SU-DHL-6 (cell line): ENCODE results near the gene KRT39.

Experiments
- CTCF ChIP-seq: fragments of 200-600 bp; sonication (generic); IDR thresholded peaks from one replicate; pipeline ENCODE4 v1.5.1; 2017; ENCODE audit warnings: antibody characterized with exemption, mild to moderate bottlenecking, low read length, moderate library complexity; ENCODE audit not compliant: insufficient read depth, poor library complexity, severe bottlenecking
- EZH2phosphoT487 ChIP-seq: fragments of 200-600 bp; sonication (generic), shearing (Covaris generic); conservative IDR thresholded peaks from 2 replicates; pipeline ENCODE4 v1.6.1; 2018; ENCODE audit warnings: mild to moderate bottlenecking, antibody characterized with exemption, low read length, moderate library complexity, mixed read lengths

- no peak for TF ChIP-seq CTCF
- TF ChIP-seq EZH2phosphoT487, result no peak
Measured at GRCh38 chr17:40942553-40942952, 24.2 kb downstream of the KRT39 start.
